Spleen (tissue), 7 donors: ENCODE data around the gene MCTP1.

Source experiments
- POLR2AphosphoS5 ChIP-seq, 3 donors: sonication (generic); formaldehyde crosslinking; IDR thresholded peaks; one replicate each; pipeline ENCODE4 v1.5.1; 2017; ENCODE audit warnings: antibody characterized with exemption in 3 of 3
- TF ChIP-seq, protein P1 (sequence below), 11 experiments: fragments of 200-600 bp in 7 of 11; fragments of 450-650 bp in 4 of 11; sonication (generic) in 4 of 11; IDR thresholded peaks in 8 of 11; conservative IDR thresholded peaks in 3 of 11; 1 replicate in 7 of 11; 2 replicates in 4 of 11; pipeline versions ENCODE4 v1.4.0 to v1.8.0; 2016 to 2021; ENCODE audit warnings: antibody characterized with exemption in 11 of 11, inconsistent platforms in 4 of 11, mild to moderate bottlenecking in 1 of 11
- donor health status: DM: no; HTN: no; CAD: no; lungs with moderate emphysema.
- donor health status: DM: no; HTN: no; CAD: no.
- donor health status: DM: no; HTN: no; CAD: no.

DNA sequence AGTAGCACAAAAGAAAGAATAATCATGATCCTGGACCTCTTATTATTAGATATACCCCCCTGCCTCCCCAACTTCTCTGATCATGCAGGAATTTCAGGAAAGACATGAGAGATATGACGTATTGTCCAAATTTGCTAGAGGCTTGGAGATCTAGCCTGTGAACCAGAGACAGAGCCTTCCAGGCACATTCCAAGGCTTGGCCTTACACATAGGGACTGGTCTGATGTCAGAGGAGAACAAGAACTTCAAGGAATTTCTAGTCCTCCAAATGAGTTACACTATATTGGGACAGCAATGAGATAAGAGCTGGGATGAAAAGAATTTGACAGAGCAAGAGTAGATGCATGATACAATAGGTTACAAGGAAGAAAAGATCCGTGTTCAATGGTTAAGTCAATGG is 67.0 kb downstream of the MCTP1 start:
- TF ChIP-seq POLR2AphosphoS5 (IDR thresholded peaks at IDR 0.05): no peak
- TF ChIP-seq, protein P1, sequence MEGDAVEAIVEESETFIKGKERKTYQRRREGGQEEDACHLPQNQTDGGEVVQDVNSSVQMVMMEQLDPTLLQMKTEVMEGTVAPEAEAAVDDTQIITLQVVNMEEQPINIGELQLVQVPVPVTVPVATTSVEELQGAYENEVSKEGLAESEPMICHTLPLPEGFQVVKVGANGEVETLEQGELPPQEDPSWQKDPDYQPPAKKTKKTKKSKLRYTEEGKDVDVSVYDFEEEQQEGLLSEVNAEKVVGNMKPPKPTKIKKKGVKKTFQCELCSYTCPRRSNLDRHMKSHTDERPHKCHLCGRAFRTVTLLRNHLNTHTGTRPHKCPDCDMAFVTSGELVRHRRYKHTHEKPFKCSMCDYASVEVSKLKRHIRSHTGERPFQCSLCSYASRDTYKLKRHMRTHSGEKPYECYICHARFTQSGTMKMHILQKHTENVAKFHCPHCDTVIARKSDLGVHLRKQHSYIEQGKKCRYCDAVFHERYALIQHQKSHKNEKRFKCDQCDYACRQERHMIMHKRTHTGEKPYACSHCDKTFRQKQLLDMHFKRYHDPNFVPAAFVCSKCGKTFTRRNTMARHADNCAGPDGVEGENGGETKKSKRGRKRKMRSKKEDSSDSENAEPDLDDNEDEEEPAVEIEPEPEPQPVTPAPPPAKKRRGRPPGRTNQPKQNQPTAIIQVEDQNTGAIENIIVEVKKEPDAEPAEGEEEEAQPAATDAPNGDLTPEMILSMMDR (IDR thresholded peaks at IDR 0.05 in 8 of 11, conservative IDR thresholded peaks at IDR 0.05 in 3 of 11): no peak
